Ascending aorta (tissue), 2 donors: Measurements from ENCODE around the gene WDR18. TPM values are rescaled to one million over a fixed set of nuclear protein-coding genes. Genes with fewer than 3 reads are reported as not detected.
"Not testable (repeated sequence)": the region's sequence is repeated elsewhere in the genome, so short reads cannot be mapped to it uniquely, and the experiment has no call there.

ENCODE experiments used
- DNase-seq, 2 donors: peaks; one replicate each; pipeline ENCODE4 v3.0.0-alpha.2; 2019; ENCODE audit warnings: low spot score in 2 of 2
- H3K27ac ChIP-seq, 2 donors: fragments of 200-600 bp; sonication (generic); one replicate each; pipeline ENCODE4 v1.5.1; 2016 to 2017; ENCODE audit warnings: mild to moderate bottlenecking in 1 of 2
- H3K27me3 ChIP-seq: fragments of 200-600 bp; sonication (generic); one replicate; pipeline ENCODE4 v1.5.1; 2017
- H3K36me3 ChIP-seq, 2 donors: fragments of 200-600 bp; sonication (generic); one replicate each; pipeline ENCODE4 v1.5.1; 2016
- H3K4me1 ChIP-seq, 2 donors: fragments of 200-600 bp; sonication (generic); one replicate each; pipeline ENCODE4 v1.5.1; 2016 to 2017; ENCODE audit warnings: mild to moderate bottlenecking in 1 of 2
- H3K4me3 ChIP-seq, 2 donors: fragments of 200-600 bp; sonication (generic); one replicate each; pipeline ENCODE4 v1.5.1; 2016 to 2017; ENCODE audit warnings: mild to moderate bottlenecking in 1 of 2
- H3K9me3 ChIP-seq, 2 donors: fragments of 200-600 bp; sonication (generic); one replicate each; pipeline ENCODE4 v1.5.1; 2016
- CTCF ChIP-seq, 3 experiments: fragments of 200-600 bp in 2 of 3; fragments of 450-650 bp in 1 of 3; sonication (generic) in 2 of 3; IDR thresholded peaks; one replicate each; pipeline ENCODE4 v1.5.1; 2016 to 2019; ENCODE audit warnings: antibody characterized with exemption in 3 of 3, mild to moderate bottlenecking in 1 of 3, moderate library complexity in 1 of 3
- intact Hi-C: fragments of 100-400 bp; cut with DNase I; formaldehyde crosslinking; loops from one replicate; pipeline ENCODE4 v1.15.1; 2023
- total RNA-seq: library from RNA; depleted of rRNA; stranded (reverse); fragments of >200 nt; gene quantifications from one replicate; pipeline ENCODE4 v1.1.0, GENCODE V29; 2016

Gene WDR18
- total RNA-seq, 1 donor from 2014 or later: 65.7 TPM

GRCh38 chr19:1019616-1019961 lies 35.4 kb downstream of the WDR18 start:
- H3K9me3 ChIP-seq: no peaks in the 10 kb centered on the region
- TF ChIP-seq CTCF (IDR thresholded peaks at IDR 0.05): no peak
- intact Hi-C loops: no loop called here
- no peak for DNase-seq
- H3K27me3 ChIP-seq: no peaks in the 10 kb centered on the region
- no peak overlapping the region for H3K27ac ChIP-seq
- H3K4me3 ChIP-seq: peak overlapping the region; percentile 93 to 94
- peaks cover 39 to 55% of the 10 kb centered on the region in 2 donors for H3K4me1 ChIP-seq
- H3K36me3 ChIP-seq: peaks cover 4% of the 10 kb centered on the region in 2 donors

GRCh38 chr19:1019980-1020867 lies 36.1 kb downstream of the WDR18 start:
- no peak for TF ChIP-seq CTCF (IDR thresholded peaks at IDR 0.05)
- H3K36me3 ChIP-seq: no peaks in the 10 kb centered on the region
- DNase-seq: no peak
- peaks cover 39 to 54% of the 10 kb centered on the region in 2 donors for H3K4me1 ChIP-seq
- peak overlapping the region; percentile 93 to 94 for H3K4me3 ChIP-seq
- peak overlapping the region; percentile 93 to 95 for H3K27ac ChIP-seq
- no peaks in the 10 kb centered on the region for H3K27me3 ChIP-seq
- H3K9me3 ChIP-seq: no peaks in the 10 kb centered on the region
- intact Hi-C loops: no loop called here

GRCh38 chr19:1020868-1021425 lies 36.8 kb downstream of the WDR18 start, which contains the start of gene TMEM259:
Gene TMEM259, minus strand, starts transcription at chr19:1021123. Its CDS starts 127 bp downstream, at chr19:1020996.
- Histone ChIP-seq H3K27me3 (no peaks in the 10 kb centered on the region), H3K4me1 (peaks cover 39 to 50% of the 10 kb centered on the region in 2 donors), H3K27ac (peak within 1 kb of the TSS; percentile 93 to 95), H3K9me3 (no peaks in the 10 kb centered on the region), H3K36me3 (no peaks in the 10 kb centered on the region), H3K4me3 (peak within 1 kb of the TSS; percentile 93 to 94)
- peak; percentile 87 to 98 for DNase-seq
- TF ChIP-seq CTCF (IDR thresholded peaks at IDR 0.05): no peak
- intact Hi-C loops: loop anchor here (1.0 kb wide), 2 partner anchors 37 to 81 kb away; partner anchors contain the start of gene WDR18

- peaks cover 20 to 28% of the 10 kb centered on the region in 2 donors for H3K4me1 ChIP-seq
- intact Hi-C loops, H3K9me3 ChIP-seq, H3K27me3 ChIP-seq, DNase-seq, H3K4me3 ChIP-seq, H3K36me3 ChIP-seq: not testable (repeated sequence)
- peak overlapping the region in 1 of 2 donors; percentile 93 for H3K27ac ChIP-seq
Measured at GRCh38 chr19:1023883-1024188, 39.7 kb downstream of the WDR18 start.

GRCh38 chr19:1025080-1025479 lies 40.9 kb downstream of the WDR18 start:
- Histone ChIP-seq H3K27ac (peak overlapping the region; percentile 99 to 100), H3K4me1 (peaks cover 17 to 26% of the 10 kb centered on the region in 2 donors)
- not testable (repeated sequence) for H3K27me3 ChIP-seq, H3K9me3 ChIP-seq, DNase-seq, H3K36me3 ChIP-seq, H3K4me3 ChIP-seq
- intact Hi-C loops: loop anchor here (5.0 kb wide), 1 partner anchor 217 kb away; the partner anchor contains the start of gene ATP5F1D

- Histone ChIP-seq H3K36me3 (peaks cover 13 to 16% of the 10 kb centered on the region in 2 donors), H3K9me3 (no peaks in the 10 kb centered on the region), H3K4me3 (peak within 1 kb of the TSS; percentile 95 to 97), H3K27ac (peak within 1 kb of the TSS; percentile 99 to 100), H3K27me3 (no peaks in the 10 kb centered on the region), H3K4me1 (peaks cover 21 to 34% of the 10 kb centered on the region in 2 donors)
- no peak for TF ChIP-seq CTCF (IDR thresholded peaks at IDR 0.05)
- peak in 1 of 2 donors; percentile 90 for DNase-seq
- intact Hi-C loops: loop anchor here (2.0 to 5.0 kb wide), 4 partner anchors 15 to 243 kb away; partner anchors contain the start of genes ABCA7, ATP5F1D, CIRBP and POLR2E
Measured at GRCh38 chr19:1025960-1026782, 42.0 kb downstream of the WDR18 start, which contains the start of gene CNN2. Gene CNN2, plus strand, starts transcription at chr19:1026608. Its CDS starts 54 bp downstream, at chr19:1026662.
